ENCODE data around the gene TMEM18.

Gene TMEM18

DNA sequence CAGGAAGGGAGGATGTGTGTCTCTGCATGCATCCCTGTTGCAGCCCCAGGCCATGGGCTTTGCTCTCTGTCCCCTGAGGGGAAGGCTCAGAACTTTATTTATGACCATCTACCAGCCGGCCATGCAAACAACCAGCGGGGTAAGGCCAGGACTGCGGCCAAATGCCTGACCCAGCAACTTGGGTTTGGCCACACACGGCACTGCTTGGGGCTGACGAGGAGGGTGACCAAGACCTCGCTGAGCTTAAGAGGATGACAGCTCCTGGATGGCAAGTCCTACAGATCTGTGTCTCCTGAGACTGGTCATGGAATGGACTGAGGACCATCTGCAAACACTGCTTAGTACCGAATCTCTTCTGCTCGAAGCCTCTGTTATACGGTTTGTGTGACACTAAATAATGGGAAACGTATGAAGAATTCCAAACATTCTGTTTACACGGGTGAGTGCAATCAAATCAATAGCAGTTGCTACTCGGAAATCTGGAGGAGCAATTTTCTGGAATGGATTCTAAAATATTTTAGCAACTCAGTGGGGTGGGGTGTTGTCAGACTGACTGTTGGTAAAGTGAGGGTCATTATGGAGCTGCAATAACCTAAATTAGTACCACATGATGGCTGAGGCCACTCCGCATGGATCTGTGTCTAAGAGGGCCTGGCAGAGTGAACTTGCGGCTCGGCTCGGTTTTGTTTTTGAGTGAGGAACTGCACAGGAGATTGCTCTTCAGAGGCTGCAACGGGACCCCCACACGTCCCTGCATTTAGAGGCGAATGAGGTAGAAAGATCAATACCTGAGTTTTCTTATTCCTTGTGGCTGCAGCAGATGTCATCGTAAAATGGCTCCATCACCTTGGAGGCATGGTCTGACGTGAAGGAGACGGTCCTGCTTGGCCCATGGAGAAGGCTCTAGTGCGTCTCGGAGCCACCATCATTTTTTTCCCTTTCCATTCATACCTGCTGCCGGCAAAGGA, 26.6 kb downstream of the TMEM18 start:
- DNase-seq: no peak

DNA sequence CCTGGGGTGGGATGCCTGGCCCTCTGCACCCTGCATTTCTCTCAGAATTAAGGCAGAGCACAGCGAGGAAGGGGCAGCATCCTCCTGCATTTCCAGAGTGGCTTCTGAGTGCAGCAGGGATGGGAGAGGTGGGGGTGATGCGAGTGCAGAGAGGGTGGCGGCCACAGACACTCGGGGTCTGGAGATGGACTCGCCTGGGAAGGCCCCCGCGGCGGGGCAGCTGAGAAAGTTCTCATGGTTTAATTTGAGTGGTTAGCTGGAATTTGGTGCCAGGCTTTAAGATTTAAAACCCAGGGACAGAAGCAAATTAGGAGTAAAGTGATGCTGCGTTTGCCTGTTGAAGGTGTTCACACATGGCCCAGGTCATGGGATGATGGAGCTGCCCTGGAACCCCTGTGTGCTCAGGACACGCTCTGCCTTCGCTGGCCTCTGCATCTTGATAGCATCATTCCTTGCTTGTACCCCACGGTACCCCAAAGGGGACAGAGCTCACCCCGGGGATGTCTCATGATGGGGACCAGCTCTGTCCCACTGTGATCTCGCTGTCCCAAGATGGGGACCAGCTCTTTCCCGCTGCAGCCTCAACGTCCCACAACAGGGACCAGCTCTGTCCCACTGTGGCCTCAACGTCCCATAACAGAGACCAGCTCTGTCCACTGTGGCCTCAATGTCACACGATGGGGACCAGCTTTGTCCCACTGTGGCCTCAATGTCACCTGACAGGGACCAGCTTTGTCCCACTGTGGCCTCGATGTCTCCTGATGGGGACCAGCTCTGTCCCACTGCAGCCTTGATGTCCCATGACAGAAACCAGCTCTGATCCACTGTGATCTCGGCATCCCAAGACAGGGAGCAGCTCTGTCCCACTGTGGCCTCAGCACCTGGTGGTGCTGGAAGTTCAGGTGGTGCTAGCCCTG, 27.5 kb downstream of the TMEM18 start:
- DNase-seq: no peak

DNA sequence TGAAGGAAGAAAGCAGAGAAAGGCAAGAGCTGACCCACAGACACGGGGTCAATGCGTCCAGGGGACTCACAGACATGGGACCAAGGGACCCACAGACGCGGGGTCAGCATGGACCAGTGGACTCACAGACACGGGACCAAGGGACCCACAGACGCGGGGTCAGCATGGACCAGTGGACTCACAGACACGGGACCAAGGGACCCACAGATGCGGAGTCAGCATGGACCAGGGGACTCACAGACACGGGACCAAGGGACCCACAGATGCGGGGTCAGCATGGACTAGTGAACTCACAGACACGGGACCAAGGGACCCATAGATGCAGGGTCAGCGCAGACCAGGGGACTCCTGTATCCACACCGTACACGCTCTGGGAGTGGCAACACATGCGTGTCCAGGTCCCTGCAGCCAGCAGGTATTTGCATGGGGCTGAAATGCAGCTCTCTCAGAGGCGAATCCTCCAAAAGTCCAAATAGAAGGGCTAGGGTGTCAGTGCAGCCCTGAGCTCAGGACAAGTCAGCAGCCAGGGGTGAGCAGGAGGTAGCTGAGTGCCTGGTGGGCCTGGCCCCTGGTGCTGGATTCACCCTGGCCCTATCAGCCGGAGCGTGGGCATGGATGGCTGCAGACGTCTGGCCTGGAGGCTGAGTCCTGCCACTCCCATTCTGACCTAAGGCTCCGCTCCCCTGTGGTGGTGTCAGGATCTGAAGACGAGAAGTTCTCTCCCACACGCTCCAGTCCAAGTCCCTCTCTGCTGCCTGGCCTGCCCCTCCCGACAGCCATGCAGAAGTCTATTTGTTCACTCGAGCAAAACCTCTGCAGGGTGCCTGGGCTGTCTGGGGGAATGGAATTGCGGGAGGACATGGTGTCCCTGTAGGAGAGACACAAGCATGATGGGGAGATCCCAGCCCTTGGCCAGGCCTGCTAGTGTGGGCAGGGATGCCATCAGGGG, 28.5 kb downstream of the TMEM18 start:
- DNase-seq: no peak

DNA sequence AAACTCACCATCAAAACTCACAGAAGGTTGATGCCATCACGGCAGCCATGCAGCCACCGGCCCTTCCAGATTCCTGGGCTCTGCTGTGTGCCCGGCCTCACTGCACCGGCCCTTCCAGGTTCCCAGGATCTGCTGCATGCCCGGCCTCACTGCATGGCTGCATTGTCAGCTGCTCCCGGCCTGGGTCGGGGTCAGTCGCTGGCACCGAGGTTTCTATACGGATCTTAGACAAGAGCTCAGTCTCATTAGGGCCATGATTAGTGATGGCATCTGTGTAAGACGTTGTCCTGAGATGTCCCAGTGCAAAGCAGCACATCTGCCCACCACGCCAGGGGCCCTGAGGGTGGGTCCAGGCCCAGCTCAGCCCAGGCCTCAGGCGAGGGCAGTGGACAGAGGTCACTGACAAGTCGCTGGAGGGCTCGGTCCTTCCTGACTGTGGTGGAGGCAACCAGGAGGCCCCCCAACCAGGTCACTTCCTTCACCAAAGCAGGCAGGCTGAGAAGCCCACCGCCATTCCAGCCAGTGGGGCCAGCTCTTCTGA, 29.4 kb downstream of the TMEM18 start:
- DNase-seq: no peak

DNA sequence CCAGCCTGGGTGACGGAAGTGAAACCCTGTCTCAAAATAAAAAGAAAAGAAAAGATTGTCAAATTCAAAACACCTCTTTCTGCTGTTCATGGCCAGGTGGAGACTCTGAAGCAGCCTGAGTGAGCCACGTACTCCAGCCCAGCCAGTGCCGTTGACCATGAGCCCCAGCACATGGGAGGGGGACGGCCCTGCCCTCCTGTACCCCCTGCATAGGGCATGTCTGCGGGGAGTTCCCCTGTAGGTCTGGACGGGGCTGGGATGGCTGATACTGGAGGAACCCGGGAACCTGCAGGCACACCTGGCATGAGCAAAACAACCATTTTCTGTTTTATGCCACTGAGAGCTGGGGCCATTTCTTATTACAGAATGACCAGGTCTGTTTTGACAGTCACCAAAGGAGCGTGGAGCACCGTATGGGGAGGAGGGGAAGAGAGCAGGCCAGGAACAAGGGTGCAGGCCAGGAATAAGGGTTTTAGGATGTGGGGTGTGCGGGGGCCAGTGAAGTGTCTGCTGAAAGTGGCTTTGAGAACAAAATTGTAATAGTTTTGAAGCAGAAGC, 30.1 kb downstream of the TMEM18 start:
- no peak for DNase-seq

DNA sequence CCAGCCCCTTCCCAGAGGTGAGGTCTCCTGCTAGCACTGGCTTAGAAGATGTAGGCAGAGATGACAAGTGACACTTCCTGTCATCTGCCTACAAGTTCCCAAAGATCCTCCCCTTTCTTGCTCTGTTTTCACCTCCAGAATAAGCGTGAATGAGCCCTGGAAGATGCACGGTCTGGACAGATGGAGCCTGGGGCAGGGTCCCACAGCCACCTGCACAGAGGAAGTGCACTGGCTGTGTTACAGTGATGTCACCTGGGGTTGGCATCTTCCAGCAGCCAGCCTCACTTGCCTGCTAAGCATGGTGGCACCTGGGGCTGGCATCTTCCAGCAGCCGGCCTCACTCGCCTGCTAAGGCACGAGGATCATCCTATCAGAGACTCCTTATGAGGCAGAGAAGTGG, 32.3 kb downstream of the TMEM18 start:
- DNase-seq: no peak

DNA sequence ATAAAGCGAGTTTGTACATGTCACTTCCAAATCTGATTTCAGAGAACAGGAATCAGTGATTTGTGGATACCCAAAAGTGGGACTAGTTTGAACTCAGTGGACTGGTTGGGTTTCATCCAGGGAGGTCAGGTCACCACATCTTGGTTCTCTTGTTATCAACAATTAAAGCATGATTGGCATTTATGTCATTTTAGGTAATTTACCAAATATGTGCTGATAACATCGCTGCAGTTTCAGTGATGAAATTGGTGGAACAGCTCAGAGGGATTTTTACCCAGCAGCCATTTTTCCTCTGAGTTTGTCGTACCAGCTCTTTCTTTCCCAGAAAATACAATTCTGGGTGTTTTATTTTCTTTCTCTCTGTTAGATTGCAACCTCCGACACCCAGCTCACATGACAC, 33.4 kb downstream of the TMEM18 start:
- DNase-seq: no peak

DNA sequence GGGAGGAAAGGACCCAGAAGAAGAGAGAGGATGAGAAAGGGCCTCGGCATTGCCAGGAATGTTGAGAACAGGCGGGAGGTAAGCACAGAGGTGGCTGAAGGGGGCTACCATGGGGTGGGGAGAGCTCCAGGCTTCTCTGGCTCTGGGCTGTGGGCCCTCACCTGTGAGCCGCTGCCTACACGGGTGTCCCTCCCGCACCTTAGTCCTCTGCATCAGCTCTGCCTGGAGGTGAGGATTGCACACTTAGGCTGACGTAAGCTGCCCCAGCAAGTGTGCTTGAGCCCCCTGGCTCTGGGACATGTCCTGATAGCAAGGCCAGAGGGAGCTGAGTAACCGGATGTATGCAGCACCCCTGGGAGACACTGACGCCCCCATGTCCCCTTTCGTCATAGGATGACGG, 33.9 kb downstream of the TMEM18 start:
- no peak for DNase-seq

DNA sequence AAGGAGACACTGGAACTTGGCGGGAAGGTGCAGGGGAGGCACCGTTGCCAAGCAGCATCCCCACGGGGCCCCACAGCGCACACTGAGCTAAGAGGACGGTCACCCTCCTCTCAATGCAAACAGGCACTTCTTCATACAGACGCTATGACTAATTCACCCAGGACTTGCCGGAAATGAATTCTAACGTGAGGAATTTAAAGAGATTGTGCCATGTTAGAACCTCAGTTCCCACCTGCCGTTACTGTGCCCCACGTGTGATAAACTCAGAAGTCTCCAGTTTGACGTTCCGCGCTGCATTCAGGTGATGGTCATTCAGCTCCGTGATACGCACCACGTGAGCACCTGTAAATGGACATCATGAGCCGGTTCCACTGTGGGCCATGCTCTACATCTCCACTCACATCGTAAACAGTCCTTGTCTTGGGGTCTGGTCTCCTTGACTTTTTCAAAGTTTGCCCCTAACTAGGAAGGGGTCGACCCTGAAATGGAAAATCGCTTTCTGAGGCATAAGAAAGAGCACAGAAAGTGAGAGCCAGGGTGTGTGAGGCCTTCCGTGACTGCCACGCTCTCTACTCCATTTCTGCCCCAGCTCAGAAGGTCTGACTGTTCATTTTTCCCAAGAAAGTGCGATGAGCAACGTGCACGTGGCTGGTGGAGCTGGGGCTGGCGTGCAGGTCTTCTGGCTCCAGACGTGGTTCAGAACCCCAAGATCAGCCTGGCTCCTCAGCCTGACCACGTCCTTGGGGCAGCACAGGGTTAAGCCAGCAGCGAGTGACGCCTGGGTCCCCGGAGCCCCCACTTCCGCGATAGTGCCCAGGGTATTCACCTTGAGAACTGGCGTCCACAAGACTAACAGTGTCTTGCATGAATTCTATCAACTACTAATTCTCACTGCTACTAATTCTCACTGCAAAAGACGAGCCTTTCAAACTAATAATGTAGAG, 35.1 kb downstream of the TMEM18 start:
- no peak for DNase-seq

DNA sequence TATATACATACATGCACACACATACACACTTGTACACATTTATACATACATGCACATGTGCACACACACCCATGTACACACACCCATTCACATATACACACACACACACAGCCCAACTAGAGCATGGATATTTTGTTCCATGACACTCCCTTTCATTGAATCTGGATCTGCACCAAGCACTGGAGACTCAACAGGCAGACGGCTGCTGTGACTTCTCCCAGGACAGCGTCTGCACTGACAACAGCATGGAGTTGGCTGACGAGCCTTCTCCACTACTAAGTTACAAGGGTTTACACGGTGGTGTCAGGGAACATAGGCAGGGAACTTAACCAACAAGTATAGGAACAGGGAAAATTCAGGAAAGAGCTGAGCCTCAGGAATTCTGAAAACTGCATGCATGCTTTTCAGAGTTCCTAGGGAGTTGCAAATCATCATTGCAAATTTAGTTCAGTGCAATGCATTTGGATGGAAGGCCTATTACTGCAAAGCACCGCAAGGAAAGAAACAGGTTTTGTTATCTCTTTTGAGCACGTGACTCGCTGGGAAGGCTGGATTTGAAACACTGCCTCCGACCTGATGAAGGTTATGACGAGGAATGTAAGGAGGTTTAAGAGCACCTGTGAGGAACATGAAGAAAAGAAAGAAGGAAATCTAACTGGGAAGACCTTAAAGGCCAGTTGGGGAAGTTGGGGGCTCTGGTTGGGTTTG, 35.9 kb downstream of the TMEM18 start:
- DNase-seq: no peak

DNA sequence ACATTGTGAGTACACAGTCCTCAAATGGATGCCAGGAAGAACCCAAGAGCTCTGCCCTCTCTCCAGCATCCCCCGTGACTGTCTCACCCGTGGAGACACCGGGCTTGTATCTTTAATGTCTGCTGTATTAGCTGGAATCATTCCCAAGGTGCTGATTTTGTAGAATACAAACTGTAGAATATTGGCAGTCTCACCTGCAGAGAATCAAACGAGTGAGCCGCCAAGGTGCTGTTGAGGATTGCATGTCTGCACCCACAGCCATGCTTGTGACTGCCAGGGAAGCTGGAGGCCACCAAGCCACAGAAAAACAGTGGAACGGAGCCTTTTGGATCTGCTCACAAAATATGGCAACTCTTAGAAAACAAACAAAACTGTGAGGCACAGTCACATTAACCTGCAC, 37.5 kb downstream of the TMEM18 start:
- no peak for DNase-seq

DNA sequence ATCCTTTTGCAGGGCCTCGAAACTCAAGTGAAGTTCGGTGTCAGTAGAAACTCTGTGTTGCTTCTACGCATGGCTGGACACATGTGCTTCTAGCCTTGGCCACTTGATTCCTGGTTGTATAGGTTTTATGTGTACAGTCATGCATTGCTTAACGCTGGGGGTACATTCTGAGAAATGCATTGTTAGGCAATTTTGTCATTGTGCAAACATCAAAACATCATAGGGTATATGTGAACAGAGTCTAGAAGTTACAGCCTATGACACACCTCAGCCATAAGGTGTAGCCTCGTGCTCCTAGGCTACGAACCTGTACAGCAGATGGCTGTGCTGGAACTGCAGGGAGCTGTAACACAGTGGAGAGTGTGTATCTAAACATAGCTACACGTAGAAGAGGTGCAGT, 39.4 kb downstream of the TMEM18 start:
- DNase-seq: no peak

DNA sequence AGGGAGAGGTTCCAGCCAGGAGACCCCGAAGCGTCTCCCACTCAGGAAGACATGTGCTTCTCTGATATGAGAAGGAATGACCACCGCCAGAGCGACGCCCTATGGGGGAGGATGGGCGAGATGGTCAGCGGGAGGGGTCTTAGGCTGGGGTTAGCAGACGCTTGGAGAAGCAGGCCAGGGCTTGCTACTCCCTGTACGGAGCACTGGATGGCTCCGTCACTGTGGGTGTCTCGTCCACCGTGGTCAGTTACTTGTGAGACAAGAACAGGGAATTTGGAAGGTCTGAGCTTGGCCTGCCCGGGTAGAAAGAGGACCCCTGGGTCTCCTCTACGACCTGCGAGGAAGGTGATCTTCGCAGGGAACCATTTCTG, 39.8 kb downstream of the TMEM18 start:
- no peak for DNase-seq

DNA sequence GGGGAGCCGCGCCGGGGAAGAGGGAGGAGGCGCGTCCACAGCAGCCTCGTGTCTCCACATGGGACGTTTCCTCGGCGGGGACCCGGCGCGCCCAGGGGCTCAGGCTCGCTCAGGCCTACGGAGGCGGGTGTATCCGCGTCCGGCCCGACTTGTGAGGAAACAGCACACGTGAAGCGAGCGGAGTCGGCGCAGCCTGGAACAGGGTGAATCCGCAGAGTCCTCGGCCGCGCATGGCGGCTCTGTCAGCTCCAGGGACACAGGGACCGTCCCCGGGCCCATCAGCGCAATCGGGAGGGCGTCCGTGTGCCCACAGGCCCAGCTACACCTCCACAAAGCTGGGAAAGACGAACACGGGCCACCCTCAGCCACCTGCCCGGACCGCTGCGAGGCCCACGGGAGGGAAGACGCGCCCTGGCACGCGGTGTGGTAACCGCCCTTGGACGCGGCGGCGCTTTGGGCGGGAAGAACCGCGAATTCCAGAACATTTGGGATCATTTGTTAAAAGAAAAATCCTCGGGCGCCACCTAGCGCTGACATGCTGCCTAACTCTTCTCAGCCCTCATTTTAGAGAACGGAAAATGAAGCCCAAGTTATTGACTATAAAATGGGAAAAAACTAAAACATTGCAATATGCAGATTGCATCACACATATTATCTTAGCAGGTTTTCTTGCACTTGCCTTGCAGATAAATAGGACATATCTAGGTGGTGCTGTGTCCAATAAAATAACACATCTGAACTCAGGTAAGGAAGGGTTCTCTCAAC, 40.4 kb downstream of the TMEM18 start:
- peak; percentile 19 for DNase-seq

DNA sequence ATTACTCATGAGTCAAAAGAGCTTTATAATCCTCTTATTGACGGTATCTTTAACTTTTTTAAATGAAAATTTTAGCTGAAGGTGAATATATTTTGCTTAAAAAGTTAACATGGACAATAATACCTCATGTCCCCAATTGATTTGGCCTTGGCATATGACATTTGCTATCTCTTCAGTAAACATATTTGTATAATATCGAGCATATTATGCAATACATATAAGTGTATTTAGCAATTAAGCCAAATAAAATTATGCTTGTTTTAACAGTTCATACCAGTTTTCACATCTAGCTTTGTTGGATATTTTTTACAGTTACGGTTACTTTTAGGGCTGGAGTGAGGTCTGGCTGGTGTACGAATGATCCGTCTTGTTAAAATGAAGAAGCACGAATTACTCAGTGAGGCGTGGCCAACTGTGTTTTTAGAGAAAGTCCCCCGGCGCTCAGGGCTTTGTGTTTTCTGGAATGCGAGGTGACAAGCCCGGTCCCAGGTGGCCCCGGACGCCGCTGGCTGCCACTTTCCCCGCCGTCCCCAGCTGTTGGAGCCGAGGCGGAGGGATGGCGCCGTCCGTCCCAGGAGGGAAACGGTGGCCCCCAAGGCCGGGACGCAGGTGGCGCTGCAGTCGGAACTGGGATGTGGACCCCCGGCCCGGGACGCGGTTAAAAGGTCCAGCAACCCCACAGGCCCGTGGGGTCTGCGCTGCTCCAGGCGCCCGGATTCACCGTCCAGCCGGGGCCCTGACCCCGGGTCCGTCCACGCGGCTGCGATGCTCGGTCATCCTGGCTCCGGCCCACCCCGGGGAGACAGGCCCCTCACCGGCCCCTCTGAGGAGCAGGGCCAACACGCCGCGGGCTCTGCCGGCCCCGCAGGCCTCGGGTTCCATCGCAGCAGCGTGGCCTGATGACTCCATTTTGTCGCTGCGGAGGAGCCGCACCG, 41.3 kb downstream of the TMEM18 start:
- no peak for DNase-seq

DNA sequence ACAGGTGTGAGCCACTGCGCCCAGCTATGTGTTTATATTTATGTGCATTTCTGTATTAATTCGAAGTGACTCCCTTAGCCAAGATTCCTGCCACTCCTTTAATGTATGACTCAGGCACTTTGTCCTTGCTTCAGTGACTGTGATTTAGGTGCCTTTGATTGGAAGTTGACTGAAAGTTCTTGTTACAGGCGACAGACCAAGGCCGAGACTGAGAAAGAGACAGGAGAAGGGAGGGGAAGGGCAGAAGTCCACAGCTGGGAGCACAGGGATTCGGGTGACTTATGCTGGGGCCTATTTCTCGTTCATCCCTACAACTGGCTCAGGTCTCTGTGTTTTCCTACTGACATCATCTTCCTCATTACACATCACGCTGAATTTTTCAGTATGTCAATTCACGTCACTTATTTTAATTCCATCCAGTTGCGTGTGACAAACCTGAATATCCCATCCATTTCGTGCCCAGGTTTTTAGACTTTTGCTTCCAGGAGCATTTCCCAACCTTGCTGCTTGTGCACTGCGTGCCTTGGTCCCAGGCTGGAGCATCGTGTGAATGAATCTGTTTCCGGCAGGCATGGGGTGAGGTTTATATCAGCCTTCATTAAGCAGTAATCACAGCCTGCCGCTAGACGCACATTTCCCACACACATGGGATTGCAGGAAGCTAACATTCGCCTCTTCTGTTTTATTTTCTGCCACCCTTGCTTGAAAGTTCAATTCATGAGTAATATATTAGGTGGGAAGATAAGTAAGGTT, 42.4 kb downstream of the TMEM18 start:
- no peak for DNase-seq

DNA sequence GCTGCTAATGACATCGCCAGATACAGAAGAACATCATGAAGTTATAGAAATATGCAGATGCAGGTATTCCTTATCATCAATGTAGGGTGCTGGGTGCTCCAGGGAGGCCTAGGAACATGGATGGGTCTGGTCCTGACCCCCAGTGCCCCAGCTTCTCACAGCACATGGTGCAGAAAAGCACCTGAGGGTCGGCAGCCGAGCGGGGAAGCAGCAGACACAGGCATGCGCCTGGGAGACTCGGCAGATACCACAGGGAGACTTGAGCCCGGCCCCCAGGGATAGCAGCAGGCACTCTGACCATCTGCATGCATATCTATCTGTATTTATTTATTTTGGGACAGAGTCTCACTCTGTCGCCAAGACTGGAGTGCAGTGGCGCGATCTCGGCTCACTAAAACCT, 43.2 kb downstream of the TMEM18 start:
- no peak for DNase-seq

Measured in NCI-H1092 treated with DMSO at 0.1 percent for 48 hours (cell line).